ENCODE data around the gene CRYL1.

CRYL1 gene

GRCh38 chr13:20422362-20422761 lies 103.3 kb downstream of the CRYL1 start:
- DNase-seq (ENCODE audit: low spot score): no peak

- DNase-seq (ENCODE audit: low spot score): no peak
These were observed 104.7 kb downstream of the CRYL1 start for GRCh38 chr13:20420938-20421337.

- no peak for DNase-seq (ENCODE audit: low spot score)
These were observed 106.7 kb downstream of the CRYL1 start for GRCh38 chr13:20418953-20419352.

- no peak for DNase-seq (ENCODE audit: low spot score)
These were observed 109.4 kb downstream of the CRYL1 start for GRCh38 chr13:20416223-20416745.

GRCh38 chr13:20415694-20416107 lies 110.0 kb downstream of the CRYL1 start:
- DNase-seq (ENCODE audit: low spot score): no peak

GRCh38 chr13:20415306-20415679 lies 110.4 kb downstream of the CRYL1 start:
- no peak for DNase-seq (ENCODE audit: low spot score)

- no peak for DNase-seq (ENCODE audit: low spot score)
These were observed 110.9 kb downstream of the CRYL1 start for GRCh38 chr13:20414546-20415305.

- DNase-seq (ENCODE audit: low spot score): no peak
These were observed 112.8 kb downstream of the CRYL1 start for GRCh38 chr13:20412691-20413355.

- no peak for DNase-seq (ENCODE audit: low spot score)
These were observed 113.9 kb downstream of the CRYL1 start for GRCh38 chr13:20411638-20412342.

- no peak for DNase-seq (ENCODE audit: low spot score)
These were observed 114.9 kb downstream of the CRYL1 start for GRCh38 chr13:20410726-20411125.

GRCh38 chr13:20408181-20408580 lies 117.5 kb downstream of the CRYL1 start:
- DNase-seq (ENCODE audit: low spot score): no peak

GRCh38 chr13:20407759-20408158 lies 117.9 kb downstream of the CRYL1 start:
- no peak for DNase-seq (ENCODE audit: low spot score)

- DNase-seq (ENCODE audit: low spot score): no peak
These were observed 120.0 kb downstream of the CRYL1 start for GRCh38 chr13:20405691-20406090.

GRCh38 chr13:20404488-20405222 lies 121.0 kb downstream of the CRYL1 start:
- no peak for DNase-seq (ENCODE audit: low spot score)

GRCh38 chr13:20403826-20404225 lies 121.8 kb downstream of the CRYL1 start:
- DNase-seq (ENCODE audit: low spot score): no peak

- no peak for DNase-seq (ENCODE audit: low spot score)
These were observed 122.8 kb downstream of the CRYL1 start for GRCh38 chr13:20402881-20403280.

GRCh38 chr13:20401931-20402856 lies 123.5 kb downstream of the CRYL1 start:
- no peak for DNase-seq (ENCODE audit: low spot score)

GRCh38 chr13:20401531-20401930 lies 124.1 kb downstream of the CRYL1 start:
- DNase-seq (ENCODE audit: low spot score): no peak

GRCh38 chr13:20400774-20401173 lies 124.9 kb downstream of the CRYL1 start:
- no peak for DNase-seq (ENCODE audit: low spot score)

GRCh38 chr13:20399961-20400360 lies 125.7 kb downstream of the CRYL1 start:
- DNase-seq (ENCODE audit: low spot score): no peak

- no peak for DNase-seq (ENCODE audit: low spot score)
These were observed 126.1 kb downstream of the CRYL1 start for GRCh38 chr13:20399515-20399914.
